GM18508 (cell line): ENCODE data around the gene OSGEP.

ENCODE experiments used
- ATAC-seq: cut with Tn5 transposase; IDR thresholded peaks from one replicate; pipeline ENCODE4 v1.9.1; 2021; ENCODE audit warnings: moderate number of reproducible peaks; ENCODE audit not compliant: insufficient read depth, unreplicated experiment

The OSGEP gene

DNA sequence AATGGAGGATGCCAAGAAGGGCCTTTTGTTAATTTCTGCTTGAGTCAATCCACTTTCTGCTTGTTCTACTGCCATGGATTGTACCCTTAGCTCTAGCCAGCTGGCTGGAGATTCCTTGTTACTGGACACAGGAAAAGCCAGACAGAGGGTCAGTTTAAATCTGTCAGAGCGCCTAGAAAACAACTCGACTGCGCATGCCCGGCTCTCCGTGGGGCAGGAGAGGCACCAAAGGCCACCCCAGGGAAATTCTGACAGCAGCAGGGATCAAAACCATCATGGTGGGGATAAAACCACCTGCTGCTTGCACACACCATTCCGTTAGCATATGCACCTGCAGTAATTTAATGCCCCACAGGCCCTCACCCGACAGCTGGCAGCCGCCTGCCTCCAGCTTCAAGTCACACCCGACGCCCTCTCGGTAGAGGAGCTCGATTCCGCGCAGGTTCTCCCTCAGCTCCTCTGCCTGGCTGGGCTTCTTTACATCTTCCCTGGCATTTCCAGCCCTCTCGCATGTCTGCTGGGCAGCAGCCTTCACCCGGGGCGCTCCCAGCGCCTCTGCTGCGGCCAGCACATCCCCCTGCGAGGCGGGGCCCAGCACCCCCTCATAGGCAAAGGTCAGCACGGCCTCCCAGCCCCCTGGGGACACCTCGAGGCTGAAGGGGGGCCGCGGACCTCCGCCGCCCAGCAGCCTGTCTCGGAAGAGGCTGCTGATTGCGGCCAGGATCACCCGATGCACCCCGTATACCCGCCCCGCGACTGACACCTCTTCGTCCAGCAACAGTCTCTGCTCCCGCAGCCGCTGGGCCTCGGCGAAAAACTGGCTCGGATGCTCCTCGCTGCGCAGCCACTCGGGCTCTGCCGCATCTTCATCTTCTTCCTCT lies 19.7 kb downstream of the OSGEP start:
- ATAC-seq = no peak

GRCh38 chr14:20429801-20430669 lies 24.6 kb downstream of the OSGEP start:
- no peak for ATAC-seq

- no peak for ATAC-seq
These were observed 25.8 kb downstream of the OSGEP start for GRCh38 chr14:20428802-20429201.

DNA sequence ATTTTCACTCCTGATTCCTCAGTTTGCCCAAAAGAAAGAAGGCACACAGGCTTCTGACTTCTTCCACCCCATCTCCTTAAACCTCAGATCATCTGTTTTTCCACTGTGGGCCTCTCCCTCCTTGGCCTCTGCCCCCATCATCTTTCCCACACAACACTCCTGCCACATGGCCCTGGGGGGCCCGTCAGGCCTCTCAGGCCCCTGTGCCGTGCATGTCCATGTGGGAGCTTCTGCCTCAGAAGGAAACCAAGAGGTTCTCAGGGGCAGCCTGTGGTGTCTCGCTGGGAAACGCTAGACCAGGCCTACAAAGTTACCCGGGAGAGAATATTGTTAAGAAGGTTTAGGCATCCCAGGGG lies 26.6 kb downstream of the OSGEP start:
- peak; percentile 20 for ATAC-seq

DNA sequence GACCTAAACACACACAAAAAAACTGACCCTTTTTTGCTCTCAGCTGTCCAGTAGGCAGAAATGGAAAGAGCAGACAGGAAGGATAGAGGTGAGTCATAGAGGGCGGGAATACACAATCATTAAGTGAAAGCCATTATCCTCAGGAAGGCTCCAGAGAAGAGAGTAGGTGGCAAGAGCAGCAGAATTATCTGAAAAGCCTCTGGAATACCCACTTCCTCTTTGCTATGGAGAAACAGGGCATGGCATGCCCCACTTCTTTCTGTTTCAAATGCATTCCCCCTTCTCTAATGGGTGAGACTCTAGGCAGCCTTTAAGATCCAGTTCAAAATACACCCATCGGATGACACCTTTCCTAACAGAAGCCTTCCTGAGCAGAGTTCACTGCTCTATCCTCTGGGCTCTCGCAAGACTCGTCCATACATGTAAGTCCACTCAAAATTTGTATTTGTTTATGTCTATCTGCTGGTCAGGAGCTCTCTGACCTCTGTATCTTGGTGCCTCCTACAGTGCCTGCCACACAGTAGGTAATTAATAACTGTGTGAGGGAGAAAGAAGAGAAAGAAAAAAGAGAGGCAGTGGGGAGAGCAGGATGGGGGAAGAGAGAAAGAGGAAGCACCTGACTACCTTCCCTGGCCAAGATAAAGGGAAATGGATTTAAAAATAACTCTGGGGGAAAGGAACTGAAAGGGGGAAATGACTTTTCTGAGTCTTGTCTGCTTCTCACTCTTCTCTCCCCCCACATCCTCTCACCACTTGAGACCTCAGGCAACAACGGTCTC lies 27.2 kb downstream of the OSGEP start:
- ATAC-seq = peak; percentile 56

GRCh38 chr14:20424851-20425250 lies 29.8 kb downstream of the OSGEP start:
- ATAC-seq = no peak

DNA sequence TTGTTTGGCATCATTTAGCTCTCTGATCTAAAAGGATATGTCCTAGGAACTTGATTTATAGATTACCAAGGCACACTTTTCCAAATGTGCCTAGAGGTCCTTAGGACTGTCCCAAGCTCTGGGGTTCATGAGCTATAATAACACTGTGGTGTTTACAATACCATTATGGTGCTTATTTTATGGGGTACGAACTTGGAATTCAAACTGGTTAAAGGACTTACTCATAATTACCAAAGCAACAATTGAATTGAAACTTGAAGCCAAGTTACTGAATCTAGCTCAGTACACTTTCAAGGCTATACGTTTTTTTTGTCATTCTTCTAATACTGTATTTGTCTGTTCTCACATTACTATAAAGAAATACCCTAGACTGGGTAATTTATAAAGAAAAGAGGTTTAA lies 31.7 kb downstream of the OSGEP start:
- ATAC-seq = no peak

GRCh38 chr14:20421267-20421666 lies 33.3 kb downstream of the OSGEP start:
- ATAC-seq = no peak

- no peak for ATAC-seq
These were observed 35.2 kb downstream of the OSGEP start for GRCh38 chr14:20419419-20419818.

GRCh38 chr14:20418501-20418909 lies 36.1 kb downstream of the OSGEP start:
- ATAC-seq = no peak

- ATAC-seq = no peak
These were observed 37.1 kb downstream of the OSGEP start for GRCh38 chr14:20417250-20418186.

DNA sequence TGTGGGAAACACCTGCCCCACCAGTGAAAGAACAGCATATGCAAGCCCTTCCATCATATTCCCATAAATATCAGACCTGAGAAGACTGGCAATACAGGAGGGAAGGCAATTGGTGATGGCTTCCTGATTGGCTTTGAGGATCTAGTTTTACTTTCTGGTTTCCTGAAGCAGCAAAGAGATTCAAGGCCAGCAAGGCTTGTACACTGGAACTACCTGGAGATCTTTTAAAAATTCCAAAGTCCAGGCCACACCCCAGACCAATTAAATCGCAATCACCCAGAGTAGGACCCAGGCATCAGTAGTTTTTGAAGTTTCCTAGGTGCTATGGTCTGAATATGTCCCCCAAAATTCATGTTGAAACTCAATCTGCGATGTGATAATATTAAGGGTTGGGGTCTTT lies 38.4 kb downstream of the OSGEP start:
- no peak for ATAC-seq

GRCh38 chr14:20415782-20416206 lies 38.8 kb downstream of the OSGEP start:
- ATAC-seq = peak; percentile 47

- ATAC-seq = no peak
These were observed 40.9 kb downstream of the OSGEP start for GRCh38 chr14:20413744-20414082.

GRCh38 chr14:20412876-20413743 lies 41.5 kb downstream of the OSGEP start, which contains the start of gene TEP1:
Gene TEP1 (minus strand): TSS chr14:20413501. CDS start chr14:20408439, 5,062 bp downstream.
- ATAC-seq = no peak

GRCh38 chr14:20412411-20412810 lies 42.2 kb downstream of the OSGEP start:
- ATAC-seq = peak; percentile 75

DNA sequence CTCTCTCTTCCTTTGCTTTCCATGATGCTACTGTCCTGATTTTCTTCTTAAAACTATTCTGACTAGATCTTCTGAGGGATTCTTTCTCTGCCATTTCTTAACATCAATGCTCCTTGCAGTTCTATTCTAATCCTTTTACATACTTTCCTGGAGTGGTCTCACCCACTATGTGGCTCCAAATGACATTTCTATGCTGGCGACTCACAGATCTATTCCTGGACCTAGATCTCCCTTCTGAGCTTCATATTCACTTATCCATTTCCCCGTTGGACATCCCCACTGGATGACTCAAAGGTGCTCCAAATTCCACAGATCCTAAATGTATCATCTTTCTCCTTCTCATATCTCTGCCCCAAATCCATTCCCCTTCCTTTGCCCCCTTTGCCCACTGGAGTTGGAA lies 45.4 kb downstream of the OSGEP start:
- ATAC-seq = no peak

DNA sequence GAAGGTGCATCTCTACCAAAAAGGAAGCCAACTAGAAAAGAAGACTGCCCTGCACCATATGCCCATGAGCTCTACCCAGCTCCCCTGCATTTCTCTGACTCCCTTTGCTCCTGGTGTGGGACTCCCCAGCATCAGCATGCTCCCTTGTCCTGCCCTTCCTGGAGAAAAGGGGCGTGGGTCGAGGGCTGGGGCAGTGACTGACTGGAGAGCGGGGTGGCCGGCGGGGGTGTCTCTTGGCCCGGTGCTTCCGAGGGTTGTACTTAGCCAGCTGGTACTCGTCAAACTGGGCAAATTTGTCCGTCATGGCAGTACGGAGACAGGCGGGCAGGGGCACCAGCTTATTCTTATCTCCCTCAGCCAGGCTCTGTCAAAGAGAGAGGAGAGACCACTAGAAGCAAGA lies 51.1 kb downstream of the OSGEP start:
- ATAC-seq = no peak
